B cell (primary cell): Measurements from ENCODE around the gene MCTS1. TPM values are rescaled to one million over a fixed set of nuclear protein-coding genes. Genes with fewer than 3 reads are reported as not detected.

ENCODE experiments used
- ATAC-seq: fragments of 200-7000 bp; cut with Tn5 transposase; one replicate; pipeline ENCODE4 v1.10.0; 2021; ENCODE audit warnings: low read depth, mild to moderate bottlenecking, moderate number of reproducible peaks, moderate library complexity
- CTCF ChIA-PET: fragments of 350-600 bp; sonication (Branson Sonifier 250); formaldehyde crosslinking; loops from one replicate; lab custom pipeline; 2021; ENCODE audit warnings: antibody characterized with exemption, inconsistent platforms; lab: Charles Lee
- POLR2A ChIA-PET: fragments of 350-600 bp; sonication (Branson Sonifier 250); formaldehyde crosslinking; loops from one replicate; lab custom pipeline; 2021; ENCODE audit warnings: antibody characterized with exemption; lab: Charles Lee
- DNase-seq: peaks from one replicate; pipeline ENCODE4 v3.0.0; 2013
- H2AFZ ChIP-seq: 2 replicates; pipeline ENCODE4 v1.6.1; 2012; ENCODE audit warnings: mild to moderate bottlenecking, low read depth, low read length; ENCODE audit not compliant: insufficient read depth, poor library complexity, severe bottlenecking
- H3K27ac ChIP-seq, 2 donors: 1 replicate in 1 of 2; 2 replicates in 1 of 2; pipeline ENCODE4 v1.5.1; 2012 to 2013; ENCODE audit warnings: low read length in 2 of 2, mild to moderate bottlenecking in 2 of 2, moderate library complexity in 1 of 2
- H3K27me3 ChIP-seq, 4 experiments: fragments of 200-600 bp in 1 of 4; sonication (generic) in 1 of 4; replicated peaks in 1 of 4; 1 replicate in 2 of 4; 2 replicates in 2 of 4; pipeline versions ENCODE4 v1.6.1 to v1.7.0; 2013 to 2016; ENCODE audit warnings: low read length in 3 of 4, mild to moderate bottlenecking in 2 of 4, mixed read lengths in 1 of 4, moderate library complexity in 1 of 4; ENCODE audit not compliant: insufficient read depth in 4 of 4, control insufficient read depth in 3 of 4; ENCODE audit errors: control extremely low read depth in 1 of 4
- H3K36me3 ChIP-seq, 2 experiments: replicated peaks in 1 of 2; 1 replicate in 1 of 2; 2 replicates in 1 of 2; pipeline versions ENCODE4 v1.6.1 to v1.7.1; 2013; ENCODE audit warnings: low read length in 1 of 2; ENCODE audit not compliant: insufficient read depth in 2 of 2, control insufficient read depth in 1 of 2; ENCODE audit errors: control extremely low read depth in 1 of 2, extremely low read depth in 1 of 2
- H3K4me1 ChIP-seq, 2 donors: fragments of 200-600 bp in 1 of 2; sonication (generic) in 1 of 2; 1 replicate in 1 of 2; 2 replicates in 1 of 2; pipeline versions ENCODE4 v1.5.1 to v1.6.1; 2013 to 2017; ENCODE audit warnings: low read length in 2 of 2; ENCODE audit not compliant: control insufficient read depth in 2 of 2, insufficient read depth in 2 of 2
- H3K4me2 ChIP-seq: replicated peaks from 2 replicates; pipeline ENCODE3; 2012; ENCODE audit warnings: mild to moderate bottlenecking, low read depth, low read length; ENCODE audit not compliant: poor library complexity, severe bottlenecking
- H3K4me3 ChIP-seq, 5 experiments: fragments of 200-600 bp in 1 of 5; sonication (generic) in 1 of 5; 1 replicate in 3 of 5; 2 replicates in 2 of 5; pipeline versions ENCODE4 v1.5.1 to v1.7.0; 2011 to 2016; ENCODE audit warnings: low read length in 4 of 5, mild to moderate bottlenecking in 4 of 5, low read depth in 2 of 5, control low read depth in 1 of 5, moderate library complexity in 1 of 5; ENCODE audit not compliant: insufficient read depth in 1 of 5; ENCODE audit errors: control extremely low read depth in 1 of 5, extremely low read depth in 1 of 5
- H3K79me2 ChIP-seq: fragments of 200-600 bp; sonication (generic); one replicate; pipeline ENCODE4 v1.6.0; 2016; ENCODE audit warnings: low read length; ENCODE audit not compliant: control insufficient read depth, insufficient read depth
- H3K9ac ChIP-seq: fragments of 200-600 bp; sonication (generic); 2 replicates; pipeline ENCODE4 v1.6.1; 2017; ENCODE audit warnings: mild to moderate bottlenecking, low read length, moderate library complexity
- H3K9me3 ChIP-seq, 3 donors: one replicate each; pipeline versions ENCODE4 v1.6.1 to v1.7.1; 2013; ENCODE audit warnings: low read length in 2 of 3; ENCODE audit not compliant: control insufficient read depth in 2 of 3, insufficient read depth in 1 of 3; ENCODE audit errors: control extremely low read depth in 1 of 3
- H4K20me1 ChIP-seq: 2 replicates; pipeline ENCODE4 v1.6.0; 2012; ENCODE audit warnings: mild to moderate bottlenecking, low read length; ENCODE audit not compliant: insufficient read depth, control insufficient read depth, poor library complexity, severe bottlenecking
- H3K27ac Mint-ChIP-seq: one replicate; pipeline ENCODE4 v1.8.0; 2021; ENCODE audit warnings: mixed read lengths
- H3K27me3 Mint-ChIP-seq: one replicate; pipeline ENCODE4 v1.8.0; 2021; ENCODE audit warnings: mixed read lengths
- H3K4me1 Mint-ChIP-seq: one replicate; pipeline ENCODE4 v1.8.0; 2021; ENCODE audit warnings: mixed read lengths
- H3K4me3 Mint-ChIP-seq: one replicate; pipeline ENCODE4 v1.8.0; 2021; ENCODE audit warnings: mixed read lengths
- H3K9me3 Mint-ChIP-seq: one replicate; pipeline ENCODE4 v1.8.0; 2022; ENCODE audit warnings: mixed read lengths; ENCODE audit not compliant: insufficient read depth
- CTCF ChIP-seq: fragments of 200-600 bp; IDR thresholded peaks from one replicate; pipeline ENCODE4 v1.8.0; 2022; ENCODE audit warnings: antibody characterized with exemption, mild to moderate bottlenecking
- EZH2 ChIP-seq: IDR thresholded peaks from 2 replicates; pipeline ENCODE4 v1.6.1; 2012; ENCODE audit warnings: borderline replicate concordance, low read depth, mild to moderate bottlenecking, moderate library complexity, low read length; ENCODE audit not compliant: insufficient read depth, poor library complexity, severe bottlenecking
- WGBS: methylation state at CpG from one replicate; pipeline ENCODE4 v1.1.5; 2013; ENCODE audit warnings: missing lambda C conversion rate; ENCODE audit not compliant: insufficient coverage; 5-methylcytosine and 5-hydroxymethylcytosine counted together
- intact Hi-C: fragments of 100-400 bp; cut with micrococcal nuclease; formaldehyde crosslinking; loops from one replicate; pipeline ENCODE4 v1.10.0; 2022
- polyA plus RNA-seq: library from polyadenylated mRNA; depleted of rRNA; stranded (reverse); fragments of >200 nt; gene quantifications from 2 replicates; pipeline ENCODE4 v1.2.3, GENCODE V29; 2012
- total RNA-seq, 2 donors: library from RNA; stranded (reverse); fragments of 120-200 nt in 1 of 2; gene quantifications; 1 replicate in 1 of 2; 2 replicates in 1 of 2; pipeline versions ENCODE4 v1.2.3 to v1.2.4, GENCODE V29; 2013 to 2022

Gene MCTS1
- total and polyA plus RNA-seq, 2 donors (not counting 1 experiment from before 2014, with no cell fraction given): 20.6 to 25.5 TPM

GRCh38 chrX:120653000-120653399 lies 49.1 kb downstream of the MCTS1 start:
- H3K4me2 ChIP-seq: no peak overlapping the region
- H3K9ac ChIP-seq: no peak overlapping the region
- Mint-ChIP-seq H3K4me3 (no peak overlapping the region), H3K27ac (no peak overlapping the region), H3K27me3 (no peaks in the 10 kb centered on the region), H3K9me3 (no peaks in the 10 kb centered on the region), H3K4me1 (peaks cover 21% of the 10 kb centered on the region)
- H4K20me1 ChIP-seq: no peaks in the 10 kb centered on the region
- POLR2A ChIA-PET: no interaction called here
- intact Hi-C loops: no loop called here
- ATAC-seq: no peak
- H3K27ac ChIP-seq: no peak overlapping the region
- no peak for TF ChIP-seq CTCF
- TF ChIP-seq EZH2: no peak
- no peaks in the 10 kb centered on the region for H3K79me2 ChIP-seq
- no peak for DNase-seq
- H3K27me3 ChIP-seq: no peaks in the 10 kb centered on the region
- no peak overlapping the region for H2AFZ ChIP-seq
- CTCF ChIA-PET: no interaction called here
- no peak overlapping the region for H3K4me3 ChIP-seq
- WGBS: no CpG with 5 or more reads among the region's 3 CpGs
- no peaks in the 10 kb centered on the region for H3K36me3 ChIP-seq
- H3K4me1 ChIP-seq: peaks cover 9 to 10% of the 10 kb centered on the region in 2 donors
- H3K9me3 ChIP-seq: peaks cover 0 to 3% (median 0%) of the 10 kb centered on the region in 3 donors

- no peaks in the 10 kb centered on the region for H3K9me3 ChIP-seq
- no peak overlapping the region for H3K27ac Mint-ChIP-seq
- H3K27me3 Mint-ChIP-seq: no peaks in the 10 kb centered on the region
- CTCF ChIA-PET: interaction anchor here (1.0 to 1.8 kb wide), 2 partner anchors 110 to 162 kb away, joined by 3 to 5 read pairs; no protein-coding TSS in a partner anchor
- H3K4me1 ChIP-seq: no peaks in the 10 kb centered on the region
- ATAC-seq: no peak
- no peak overlapping the region for H3K4me3 Mint-ChIP-seq
- no peaks in the 10 kb centered on the region for H3K9me3 Mint-ChIP-seq
- no peak overlapping the region for H3K4me2 ChIP-seq
- H2AFZ ChIP-seq: no peak overlapping the region
- POLR2A ChIA-PET: no interaction called here
- no peak overlapping the region for H3K27ac ChIP-seq
- no peak for DNase-seq
- WGBS: no CpG with 5 or more reads among the region's 6 CpGs
- no peaks in the 10 kb centered on the region for H4K20me1 ChIP-seq
- H3K4me3 ChIP-seq: no peak overlapping the region
- H3K36me3 ChIP-seq: no peaks in the 10 kb centered on the region
- H3K79me2 ChIP-seq: no peaks in the 10 kb centered on the region
- TF ChIP-seq CTCF (no peak), EZH2 (no peak)
- intact Hi-C loops: no loop called here
- no peaks in the 10 kb centered on the region for H3K27me3 ChIP-seq
- no peak overlapping the region for H3K9ac ChIP-seq
- peaks cover 4% of the 10 kb centered on the region for H3K4me1 Mint-ChIP-seq
These were observed 56.7 kb downstream of the MCTS1 start for GRCh38 chrX:120660637-120661036.

Other genes with a start within 250 kb of the MCTS1 start
- not detected in 2 replicates for gene ATP1B4, start 242.0 kb upstream of the MCTS1 start, total RNA-seq
- gene ATP1B4, start 242.0 kb upstream of the MCTS1 start, polyA plus RNA-seq: not detected in 2 replicates
- 35.0 and 37.1 TPM in 2 replicates for gene LAMP2, start 134.8 kb upstream of the MCTS1 start, total RNA-seq
- gene LAMP2, start 134.8 kb upstream of the MCTS1 start, polyA plus RNA-seq: 9.5 and 11.2 TPM in 2 replicates
- 53.5 and 56.1 TPM in 2 replicates for gene CUL4B, start 43.1 kb upstream of the MCTS1 start, total RNA-seq
- 13.6 and 24.2 TPM in 2 replicates for gene CUL4B, start 43.1 kb upstream of the MCTS1 start, polyA plus RNA-seq
- 11.6 and 13.6 TPM in 2 replicates for gene C1GALT1C1, start 26.0 kb downstream of the MCTS1 start, total RNA-seq
- 2.9 and 3.6 TPM in 2 replicates for gene C1GALT1C1, start 26.0 kb downstream of the MCTS1 start, polyA plus RNA-seq